CD14-positive monocyte (primary cell): ENCODE measurements around the gene CD34. TPM values are rescaled to one million over a fixed set of nuclear protein-coding genes. Genes with fewer than 3 reads are reported as not detected.

ENCODE experiments used
- DNase-seq, 3 donors: peaks; one replicate each; pipeline ENCODE4 v3.0.0-alpha.2; 2011 to 2022
- H2AFZ ChIP-seq: 2 replicates; pipeline ENCODE4 v1.6.0; 2012; ENCODE audit warnings: mild to moderate bottlenecking, low read depth, low read length, inconsistent platforms; ENCODE audit not compliant: insufficient read depth, poor library complexity, severe bottlenecking
- H3K27ac ChIP-seq, 2 donors: 1 replicate in 1 of 2; 2 replicates in 1 of 2; pipeline ENCODE4 v1.5.1; 2012 to 2013; ENCODE audit warnings: low read length in 2 of 2, control low read depth in 1 of 2, inconsistent platforms in 1 of 2, low read depth in 1 of 2, mild to moderate bottlenecking in 1 of 2
- H3K27me3 ChIP-seq, 2 donors: one replicate each; pipeline versions ENCODE4 v1.6.0 to v1.6.1; 2011 to 2013; ENCODE audit warnings: low read length in 2 of 2; ENCODE audit not compliant: control insufficient read depth in 2 of 2, insufficient read depth in 2 of 2
- H3K36me3 ChIP-seq, 2 donors: replicated peaks in 1 of 2; 1 replicate in 1 of 2; 2 replicates in 1 of 2; pipeline versions ENCODE4 v1.5.1 to v1.6.1; 2012 to 2013; ENCODE audit warnings: low read length in 2 of 2, control low read depth in 1 of 2, inconsistent platforms in 1 of 2, mild to moderate bottlenecking in 1 of 2; ENCODE audit not compliant: insufficient read depth in 2 of 2, control insufficient read depth in 1 of 2
- H3K4me1 ChIP-seq, 2 donors: 1 replicate in 1 of 2; 2 replicates in 1 of 2; pipeline versions ENCODE4 v1.5.1 to v1.6.1; 2012 to 2013; ENCODE audit warnings: low read length in 2 of 2, control low read depth in 1 of 2, inconsistent platforms in 1 of 2, mild to moderate bottlenecking in 1 of 2, moderate library complexity in 1 of 2; ENCODE audit not compliant: insufficient read depth in 2 of 2, control insufficient read depth in 1 of 2
- H3K4me2 ChIP-seq: replicated peaks from 2 replicates; pipeline ENCODE3; 2012; ENCODE audit warnings: low read length, moderate library complexity, mild to moderate bottlenecking; ENCODE audit not compliant: poor library complexity, severe bottlenecking; ENCODE audit errors: extremely low read depth
- H3K4me3 ChIP-seq, 3 experiments: fragments of 200-600 bp in 1 of 3; sonication (generic) in 1 of 3; replicated peaks in 1 of 3; 1 replicate in 2 of 3; 2 replicates in 1 of 3; pipeline ENCODE4 v1.5.1; 2011 to 2013; ENCODE audit warnings: low read length in 3 of 3, mild to moderate bottlenecking in 3 of 3, control low read depth in 2 of 3, low read depth in 2 of 3, inconsistent platforms in 1 of 3, moderate library complexity in 1 of 3
- H3K79me2 ChIP-seq: 2 replicates; pipeline ENCODE4 v1.6.0; 2012; ENCODE audit warnings: mild to moderate bottlenecking, control low read depth, inconsistent platforms, low read length, moderate library complexity; ENCODE audit not compliant: insufficient read depth
- H3K9ac ChIP-seq: 2 replicates; pipeline ENCODE4 v1.6.0; 2017; ENCODE audit warnings: low read length, mild to moderate bottlenecking; ENCODE audit not compliant: insufficient read depth, poor library complexity, severe bottlenecking
- H3K9me3 ChIP-seq, 2 donors: replicated peaks in 1 of 2; 1 replicate in 1 of 2; 2 replicates in 1 of 2; pipeline versions ENCODE4 v1.5.1 to v1.6.1; 2012 to 2013; ENCODE audit warnings: low read length in 2 of 2, control low read depth in 1 of 2; ENCODE audit not compliant: control insufficient read depth in 1 of 2, insufficient read depth in 1 of 2
- H4K20me1 ChIP-seq: 2 replicates; pipeline ENCODE4 v1.6.0; 2012; ENCODE audit warnings: mild to moderate bottlenecking, low read length, control low read depth, moderate library complexity; ENCODE audit not compliant: insufficient read depth
- H3K27ac Mint-ChIP-seq, 7 donors: one replicate each; pipeline ENCODE4 v1.8.0; 2020; ENCODE audit warnings: mild to moderate bottlenecking in 7 of 7, mixed read lengths in 7 of 7, moderate library complexity in 6 of 7, inconsistent platforms in 2 of 7
- H3K27me3 Mint-ChIP-seq, 3 donors: one replicate each; pipeline ENCODE4 v1.8.0; 2021 to 2022; ENCODE audit warnings: low read depth in 3 of 3, mild to moderate bottlenecking in 3 of 3, mixed read lengths in 3 of 3, moderate library complexity in 3 of 3, inconsistent platforms in 1 of 3
- H3K36me3 Mint-ChIP-seq, 2 donors: one replicate each; pipeline ENCODE4 v1.8.0; 2020; ENCODE audit warnings: mixed read lengths in 2 of 2, inconsistent platforms in 1 of 2, mild to moderate bottlenecking in 1 of 2
- H3K4me1 Mint-ChIP-seq: one replicate; pipeline ENCODE4 v1.8.0; 2020; ENCODE audit warnings: mild to moderate bottlenecking, mixed read lengths
- H3K4me3 Mint-ChIP-seq, 2 donors: one replicate each; pipeline ENCODE4 v1.8.0; 2020; ENCODE audit warnings: mild to moderate bottlenecking in 2 of 2, mixed read lengths in 2 of 2, moderate library complexity in 1 of 2
- H3K9me3 Mint-ChIP-seq, 7 donors: one replicate each; pipeline ENCODE4 v1.8.0; 2020 to 2022; ENCODE audit warnings: mixed read lengths in 7 of 7, mild to moderate bottlenecking in 6 of 7, moderate library complexity in 6 of 7, inconsistent platforms in 2 of 7
- CTCF ChIP-seq: fragments of 200-600 bp; IDR thresholded peaks from one replicate; pipeline ENCODE4 v1.8.0; 2022; ENCODE audit warnings: antibody characterized with exemption, mild to moderate bottlenecking
- WGBS: methylation state at CpG from one replicate; pipeline ENCODE4 v1.1.5; 2013; ENCODE audit warnings: missing lambda C conversion rate; ENCODE audit not compliant: insufficient coverage; 5-methylcytosine and 5-hydroxymethylcytosine counted together
- intact Hi-C, 2 donors: fragments of 100-400 bp; cut with micrococcal nuclease; formaldehyde crosslinking; loops; one replicate each; pipeline versions ENCODE4 v1.15.0 to v1.15.1; 2023
- polyA plus RNA-seq, 3 donors: library from polyadenylated mRNA; depleted of rRNA in 1 of 3; unstranded in 2 of 3; stranded (reverse) in 1 of 3; fragments of 300-500 nt in 2 of 3; fragments of >200 nt in 1 of 3; fragmentation: Illumina TruSeq in 2 of 3; gene quantifications; 1 replicate in 2 of 3; 2 replicates in 1 of 3; pipeline ENCODE4 v1.2.3, GENCODE V29; 2012 to 2021

The CD34 gene
- polyA plus RNA-seq, 3 donors: 0.03 TPM; not detected in 2

GRCh38 chr1:207884266-207885029, 26.5 kb downstream of the CD34 start:
- peaks cover 44% of the 10 kb centered on the region for H3K4me1 Mint-ChIP-seq

More at GRCh38 chr1:207884266-207885029, 26.5 kb downstream of the CD34 start:
- DNase-seq: no peak
- Histone ChIP-seq H3K4me1 (peaks cover 20 to 33% of the 10 kb centered on the region in 2 donors), H3K79me2 (no peaks in the 10 kb centered on the region), H2AFZ (peak overlapping the region; percentile 62), H3K36me3 (no peaks in the 10 kb centered on the region), H3K27me3 (no peaks in the 10 kb centered on the region), H4K20me1 (no peaks in the 10 kb centered on the region), H3K27ac (no peak overlapping the region), H3K9me3 (no peaks in the 10 kb centered on the region), H3K4me3 (no peak overlapping the region), H3K9ac (no peak overlapping the region), H3K4me2 (no peak overlapping the region)
- no peak for TF ChIP-seq CTCF
- Mint-ChIP-seq H3K9me3 (peaks cover 0 to 2% (median 0%) of the 10 kb centered on the region in 7 donors), H3K36me3 (no peaks in the 10 kb centered on the region), H3K27ac (peak overlapping the region in 1 of 7 donors; percentile 81), H3K4me3 (no peak overlapping the region), H3K27me3 (peaks cover 0 to 10% (median 2%) of the 10 kb centered on the region in 3 donors)
- no CpG with 5 or more reads among the region's 9 CpGs for WGBS
- intact Hi-C loops: loop anchor here (2.0 to 5.0 kb wide), 3 partner anchors 78 to 1117 kb away; no protein-coding TSS in a partner anchor
